Endothelial cell of umbilical vein (primary cell): ENCODE data around the gene VSIG10L. TPM values are rescaled to one million over a fixed set of nuclear protein-coding genes. Genes with fewer than 3 reads are reported as not detected.

Source experiments
- BruUV-seq: library from RNA; stranded (reverse); fragments of 400-500 nt; replicated peaks from 2 replicates; lab custom pipeline; 2021; lab: Mats Ljungman, UMichigan
- CTCF ChIA-PET: fragments of 300-600, 350-600 bp; sonication (Branson Sonifier 250); formaldehyde crosslinking; loops from one replicate; lab custom pipeline; 2021; ENCODE audit warnings: antibody characterized with exemption, inconsistent platforms; lab: Charles Lee
- POLR2A ChIA-PET: fragments of 300-600, 350-600 bp; sonication (Branson Sonifier 250); formaldehyde crosslinking; loops from one replicate; lab custom pipeline; 2021; ENCODE audit warnings: antibody characterized with exemption, inconsistent platforms; lab: Charles Lee
- DNase-seq: peaks from one replicate; pipeline ENCODE4 v3.0.0-alpha.2; 2011; ENCODE audit warnings: low read depth, low spot score
- FAIRE-seq: peaks from 2 replicates; lab custom pipeline; 2011; peaks lifted over from hg19 to GRCh38; lab: Jason Lieb, UNC
- H2AFZ ChIP-seq: 2 replicates; pipeline ENCODE4 v1.6.0; 2012; ENCODE audit warnings: low read depth, low read length, control low read depth, inconsistent platforms
- H3K27ac ChIP-seq: 2 replicates; pipeline ENCODE4 v1.5.1; 2011; ENCODE audit warnings: low read depth, mild to moderate bottlenecking, control low read depth, low read length, moderate library complexity; ENCODE audit not compliant: insufficient read depth
- H3K27me3 ChIP-seq, 2 experiments: 2 replicates each; pipeline versions ENCODE4 v1.6.0 to v1.6.1; 2011; ENCODE audit warnings: low read length in 2 of 2, mixed read lengths in 1 of 2; ENCODE audit not compliant: control insufficient read depth in 2 of 2, insufficient read depth in 2 of 2
- H3K36me3 ChIP-seq, 2 experiments: 2 replicates in 1 of 2; 3 replicates in 1 of 2; pipeline ENCODE4 v1.5.1; 2011; ENCODE audit warnings: low read length in 2 of 2, mild to moderate bottlenecking in 1 of 2, moderate library complexity in 1 of 2; ENCODE audit not compliant: control insufficient read depth in 2 of 2, insufficient read depth in 2 of 2; ENCODE audit errors: extremely low read depth in 1 of 2
- H3K4me1 ChIP-seq: 3 replicates; pipeline ENCODE4 v1.5.1; 2011; ENCODE audit warnings: mild to moderate bottlenecking, low read length; ENCODE audit not compliant: control insufficient read depth, insufficient read depth; ENCODE audit errors: extremely low read depth
- H3K4me2 ChIP-seq: 2 replicates; pipeline ENCODE4 v1.6.1; 2011; ENCODE audit warnings: low read length, control low read depth, mixed read lengths; ENCODE audit not compliant: insufficient read depth
- H3K4me3 ChIP-seq, 3 experiments: fragments of 200-600 bp in 1 of 3; sonication (generic), shearing (Covaris generic) in 1 of 3; replicated peaks in 1 of 3; 2 replicates each; pipeline ENCODE4 v1.5.1; 2011 to 2016; ENCODE audit warnings: control low read depth in 3 of 3, low read length in 3 of 3, mild to moderate bottlenecking in 2 of 3, inconsistent platforms in 1 of 3, low read depth in 1 of 3, moderate library complexity in 1 of 3; ENCODE audit not compliant: insufficient read depth in 1 of 3
- H3K79me2 ChIP-seq: 2 replicates; pipeline ENCODE4 v1.6.0; 2012; ENCODE audit warnings: low read length, inconsistent platforms; ENCODE audit not compliant: control insufficient read depth, insufficient read depth
- H3K9ac ChIP-seq: replicated peaks from 2 replicates; pipeline ENCODE3; 2011; ENCODE audit warnings: low read length, control low read depth; ENCODE audit not compliant: insufficient read depth; ENCODE audit errors: extremely low read depth
- H3K9me1 ChIP-seq: replicated peaks from 3 replicates; pipeline ENCODE4 v1.6.0; 2011; ENCODE audit warnings: mild to moderate bottlenecking, low read length; ENCODE audit not compliant: control insufficient read depth, insufficient read depth; ENCODE audit errors: extremely low read depth
- H3K9me3 ChIP-seq: replicated peaks from 2 replicates; pipeline ENCODE4 v1.5.1; 2012; ENCODE audit warnings: low read length, inconsistent platforms; ENCODE audit not compliant: control insufficient read depth, insufficient read depth
- H4K20me1 ChIP-seq: replicated peaks from 2 replicates; pipeline ENCODE3; 2011; ENCODE audit warnings: mild to moderate bottlenecking, low read length; ENCODE audit not compliant: control insufficient read depth, insufficient read depth; ENCODE audit errors: extremely low read depth
- EZH2 ChIP-seq: IDR thresholded peaks from 2 replicates; pipeline ENCODE4 v1.6.1; 2012; ENCODE audit warnings: borderline replicate concordance, low read depth, mild to moderate bottlenecking, moderate library complexity, low read length, inconsistent platforms; ENCODE audit not compliant: severe bottlenecking
- FOS ChIP-seq: IDR thresholded peaks from 2 replicates; pipeline ENCODE4 v1.6.1; 2011; ENCODE audit warnings: mild to moderate bottlenecking, low read length, moderate library complexity, borderline replicate concordance; ENCODE audit not compliant: insufficient read depth
- GATA2 ChIP-seq: IDR thresholded peaks from 2 replicates; pipeline ENCODE4 v1.7.0; 2011; ENCODE audit warnings: low read depth, mild to moderate bottlenecking, moderate library complexity, mixed read lengths, low read length; ENCODE audit not compliant: insufficient read length, insufficient read depth
- JUN ChIP-seq: IDR thresholded peaks from 2 replicates; pipeline ENCODE4 v1.6.1; 2011; ENCODE audit warnings: borderline replicate concordance, low read depth; ENCODE audit not compliant: insufficient read length, insufficient read depth
- MYC ChIP-seq: IDR thresholded peaks from one replicate; pipeline ENCODE4 v1.6.1; 2011; ENCODE audit warnings: mild to moderate bottlenecking, low read depth, low read length
- POLR2A ChIP-seq: IDR thresholded peaks from 2 replicates; pipeline ENCODE4 v1.6.1; 2012; ENCODE audit warnings: low read depth, mild to moderate bottlenecking, control low read depth, low read length
- POLR2AphosphoS5 ChIP-seq: IDR thresholded peaks from 2 replicates; pipeline ENCODE4 v1.6.1; 2012; ENCODE audit warnings: low read depth, mild to moderate bottlenecking, control low read depth, low read length, moderate library complexity; ENCODE audit not compliant: insufficient read depth
- dilution Hi-C: fragments of 300-500 bp; cut with MboI; formaldehyde crosslinking; loops from one replicate; pipeline ENCODE4 v1.15.0; 2019; ENCODE audit warnings: low sequenced_read_pairs; ENCODE audit not compliant: extremely low pct_ligation_motif_present
- intact Hi-C: fragments of 100-400 bp; cut with micrococcal nuclease; formaldehyde crosslinking; loops from one replicate; pipeline ENCODE4 v1.10.0; 2022
- polyA plus RNA-seq, 4 experiments: library from polyadenylated mRNA; depleted of rRNA in 3 of 4; stranded (reverse) in 3 of 4; unstranded in 1 of 4; fragments of >200 nt; gene quantifications; 2 replicates each; pipeline versions ENCODE4 v1.2.1 to v1.2.3, GENCODE V29; 2011 to 2012; ENCODE audit warnings: missing spikeins in 1 of 4
- total RNA-seq: library from RNA; stranded (reverse); gene quantifications from 2 replicates; pipeline ENCODE4 v1.2.3, GENCODE V29; 2021
- TF ChIP-seq, protein P1 (sequence below), 2 donors: IDR thresholded peaks; 1 replicate in 1 of 2; 2 replicates in 1 of 2; pipeline ENCODE4 v1.5.1; 2011; ENCODE audit warnings: low read length in 2 of 2, mild to moderate bottlenecking in 2 of 2, moderate library complexity in 2 of 2, control low read depth in 1 of 2, inconsistent platforms in 1 of 2, low read depth in 1 of 2; ENCODE audit not compliant: insufficient read depth in 1 of 2; ENCODE audit errors: extremely low read depth in 1 of 2
- TF ChIP-seq, protein P2 (sequence below): IDR thresholded peaks from 2 replicates; pipeline ENCODE4 v1.6.1; 2011; ENCODE audit not compliant: insufficient read depth, insufficient read length

Gene VSIG10L
- total and polyA plus RNA-seq, 2 donors (not counting 3 experiments of a cell fraction or from before 2014, with no cell fraction given): 0.62 to 0.77 TPM

DNA sequence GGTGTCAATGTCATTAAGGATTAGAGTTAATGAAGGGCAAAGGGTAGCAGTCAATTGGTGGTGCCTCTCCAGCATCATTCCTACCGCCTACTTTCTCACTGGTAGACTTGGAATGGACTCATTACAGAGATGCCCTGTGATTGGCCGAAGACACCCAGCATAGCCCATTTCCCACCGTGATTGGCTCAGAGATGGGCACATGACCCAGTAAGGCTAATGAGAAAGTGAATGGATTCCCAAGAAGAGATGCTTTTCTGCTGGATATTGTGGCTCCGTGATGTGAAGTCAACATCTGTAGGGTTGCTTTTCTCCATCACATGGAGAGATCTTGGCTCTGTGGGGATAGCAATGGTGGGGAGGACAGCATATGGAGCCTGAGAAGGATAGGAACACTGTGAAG is 11.6 kb downstream of the VSIG10L start:
- ChIA-PET POLR2A (no interaction called here), CTCF (no interaction called here)
- Histone ChIP-seq H2AFZ (no peak overlapping the region), H3K27ac (no peak overlapping the region), H3K27me3 (peaks cover 6 to 7% of the 10 kb centered on the region in 2 experiments), H3K9me1 (no peaks in the 10 kb centered on the region), H3K4me1 (no peaks in the 10 kb centered on the region), H3K9me3 (no peaks in the 10 kb centered on the region), H3K4me2 (no peak overlapping the region), H3K79me2 (no peaks in the 10 kb centered on the region), H3K36me3 (no peaks in the 10 kb centered on the region), H3K9ac (no peak overlapping the region), H3K4me3 (no peak overlapping the region), H4K20me1 (no peaks in the 10 kb centered on the region)
- BruUV-seq: no TSS peak
- FAIRE-seq (no peak), DNase-seq (no peak)
- no peak for TF ChIP-seq FOS
- TF ChIP-seq GATA2: no peak
- TF ChIP-seq MYC: no peak
- TF ChIP-seq POLR2A: no peak
- no peak for TF ChIP-seq EZH2
- TF ChIP-seq, protein P1, sequence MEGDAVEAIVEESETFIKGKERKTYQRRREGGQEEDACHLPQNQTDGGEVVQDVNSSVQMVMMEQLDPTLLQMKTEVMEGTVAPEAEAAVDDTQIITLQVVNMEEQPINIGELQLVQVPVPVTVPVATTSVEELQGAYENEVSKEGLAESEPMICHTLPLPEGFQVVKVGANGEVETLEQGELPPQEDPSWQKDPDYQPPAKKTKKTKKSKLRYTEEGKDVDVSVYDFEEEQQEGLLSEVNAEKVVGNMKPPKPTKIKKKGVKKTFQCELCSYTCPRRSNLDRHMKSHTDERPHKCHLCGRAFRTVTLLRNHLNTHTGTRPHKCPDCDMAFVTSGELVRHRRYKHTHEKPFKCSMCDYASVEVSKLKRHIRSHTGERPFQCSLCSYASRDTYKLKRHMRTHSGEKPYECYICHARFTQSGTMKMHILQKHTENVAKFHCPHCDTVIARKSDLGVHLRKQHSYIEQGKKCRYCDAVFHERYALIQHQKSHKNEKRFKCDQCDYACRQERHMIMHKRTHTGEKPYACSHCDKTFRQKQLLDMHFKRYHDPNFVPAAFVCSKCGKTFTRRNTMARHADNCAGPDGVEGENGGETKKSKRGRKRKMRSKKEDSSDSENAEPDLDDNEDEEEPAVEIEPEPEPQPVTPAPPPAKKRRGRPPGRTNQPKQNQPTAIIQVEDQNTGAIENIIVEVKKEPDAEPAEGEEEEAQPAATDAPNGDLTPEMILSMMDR (IDR thresholded peaks at IDR 0.05; ENCODE audit: extremely low read depth in 1 of 2, insufficient read depth in 1 of 2, low read depth in 1 of 2, low read length in 2 of 2): no peak
- TF ChIP-seq, protein P2, sequence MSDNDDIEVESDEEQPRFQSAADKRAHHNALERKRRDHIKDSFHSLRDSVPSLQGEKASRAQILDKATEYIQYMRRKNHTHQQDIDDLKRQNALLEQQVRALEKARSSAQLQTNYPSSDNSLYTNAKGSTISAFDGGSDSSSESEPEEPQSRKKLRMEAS: no peak
- no peak for TF ChIP-seq POLR2AphosphoS5
- TF ChIP-seq JUN: no peak
- dilution Hi-C loops: no loop called here
- intact Hi-C loops: no loop called here
